NCI-H128 (cell line): ENCODE measurements around the gene PDGFRB.

Experiments used
- DNase-seq: peaks from one replicate; lab custom pipeline; 2025; ENCODE audit not compliant: unreplicated experiment; lab: John Stamatoyannopoulos, UW

The PDGFRB gene

DNA sequence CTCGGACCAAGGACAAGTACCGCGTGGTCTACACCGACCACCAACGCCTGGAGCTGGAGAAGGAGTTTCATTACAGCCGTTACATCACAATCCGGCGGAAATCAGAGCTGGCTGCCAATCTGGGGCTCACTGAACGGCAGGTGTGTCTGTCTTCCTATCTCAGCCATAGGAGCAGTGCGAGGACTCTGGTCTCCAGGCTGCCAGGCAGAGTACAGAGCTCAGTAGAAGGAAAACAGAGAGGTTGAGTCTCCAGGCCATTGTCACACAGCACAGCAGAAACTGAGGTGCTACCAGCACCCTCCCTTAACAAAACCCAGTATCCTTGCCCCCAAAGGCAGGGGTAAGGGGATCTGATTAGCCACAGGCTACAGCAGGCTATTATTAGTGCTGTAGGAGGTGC, 27.1 kb upstream of the PDGFRB start:
- DNase-seq: no peak

DNA sequence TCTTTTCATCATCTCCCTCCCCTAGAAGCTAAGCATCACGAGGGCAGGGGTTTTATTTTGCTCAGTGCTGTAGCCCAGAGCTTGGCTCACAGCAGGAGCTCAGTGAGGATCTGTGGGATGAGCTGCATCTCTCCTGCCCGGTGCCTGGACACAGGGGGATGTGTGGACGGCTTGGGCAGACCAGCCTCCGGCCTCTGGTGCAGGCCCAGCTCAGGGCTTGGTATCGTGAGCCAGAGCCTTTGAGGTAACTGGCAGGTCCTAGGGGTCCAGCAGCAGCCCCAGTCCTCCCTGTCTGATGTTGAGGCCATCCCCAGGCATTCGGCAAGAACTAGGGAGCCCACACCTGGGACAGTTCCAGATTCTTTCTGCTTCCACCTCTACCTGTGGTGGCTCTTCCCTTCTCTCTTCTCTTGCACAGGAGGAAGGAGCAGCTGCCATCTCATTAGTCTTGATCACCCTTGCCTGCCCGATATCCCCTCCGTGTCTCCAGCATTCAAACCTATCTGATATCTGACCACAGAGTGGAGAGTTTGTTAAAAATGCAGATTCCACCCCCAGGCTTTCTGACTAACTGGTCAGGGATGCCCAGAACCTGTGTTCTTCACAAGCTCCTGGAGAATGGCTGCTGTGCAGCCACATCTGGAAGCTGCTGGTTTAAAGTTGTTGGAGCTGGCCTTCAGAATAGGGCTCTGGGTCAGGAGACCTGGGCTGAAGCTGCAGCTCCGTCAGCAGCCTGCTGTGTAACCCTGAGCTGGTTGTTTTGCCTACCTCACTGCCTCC, 26.3 kb upstream of the PDGFRB start:
- DNase-seq: no peak

DNA sequence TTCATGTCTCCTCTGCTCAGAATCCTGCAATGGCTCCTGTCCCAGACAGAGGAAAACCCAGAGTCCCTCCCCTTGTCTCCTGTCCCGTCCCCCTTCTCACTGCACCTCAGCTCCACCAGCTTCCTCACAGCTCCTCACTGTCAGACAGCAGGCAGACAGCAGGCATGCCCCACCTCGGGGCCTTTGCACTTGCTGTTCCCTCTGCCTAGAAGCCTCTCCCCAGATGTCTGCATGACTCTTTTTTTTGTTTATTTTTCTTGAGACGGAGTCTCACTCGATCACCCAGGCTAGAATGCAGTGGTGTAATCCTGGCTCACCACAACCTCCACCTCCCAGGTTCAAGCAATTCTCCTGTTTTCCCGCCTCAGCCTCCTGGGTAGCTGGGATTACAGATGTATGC, 25.4 kb upstream of the PDGFRB start:
- no peak for DNase-seq

DNA sequence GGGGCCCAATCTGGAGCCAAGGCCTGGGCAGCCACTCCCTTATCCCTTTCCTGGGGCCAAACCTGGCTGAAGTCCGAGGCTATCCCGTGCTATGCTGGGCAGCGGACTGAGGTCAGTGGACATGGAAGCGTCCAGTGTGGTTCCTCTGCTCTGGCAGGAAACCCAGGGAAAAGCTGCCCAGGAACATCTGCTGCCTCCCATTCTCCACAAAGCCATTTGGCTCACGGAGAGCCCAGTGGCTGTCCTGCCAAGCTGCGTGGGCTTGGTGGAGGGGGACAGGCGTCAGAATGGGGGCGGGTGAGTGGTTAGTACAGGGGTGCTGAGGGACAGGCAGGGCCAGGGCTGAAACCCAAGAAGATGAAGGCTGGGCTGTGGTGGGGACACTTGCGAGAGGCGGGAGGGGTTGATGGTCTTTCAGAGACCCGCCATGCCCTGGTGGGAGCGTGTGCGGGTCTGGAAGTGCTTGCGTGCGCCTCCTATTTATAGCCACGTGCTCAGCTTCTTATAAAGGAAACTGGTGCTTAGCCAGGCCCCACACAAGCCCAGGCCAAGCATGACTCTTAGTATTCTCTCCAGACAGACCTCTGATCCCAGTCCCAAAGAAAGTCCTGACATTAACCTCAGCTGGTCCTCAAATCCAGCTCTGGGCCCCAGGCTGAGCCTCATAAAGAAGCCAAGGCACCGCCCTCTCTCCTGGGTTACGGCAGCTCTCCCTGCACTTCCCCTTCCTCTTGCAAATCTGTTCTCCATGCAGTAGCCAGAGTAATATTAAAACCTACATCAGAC, 24.8 kb upstream of the PDGFRB start:
- no peak for DNase-seq

DNA sequence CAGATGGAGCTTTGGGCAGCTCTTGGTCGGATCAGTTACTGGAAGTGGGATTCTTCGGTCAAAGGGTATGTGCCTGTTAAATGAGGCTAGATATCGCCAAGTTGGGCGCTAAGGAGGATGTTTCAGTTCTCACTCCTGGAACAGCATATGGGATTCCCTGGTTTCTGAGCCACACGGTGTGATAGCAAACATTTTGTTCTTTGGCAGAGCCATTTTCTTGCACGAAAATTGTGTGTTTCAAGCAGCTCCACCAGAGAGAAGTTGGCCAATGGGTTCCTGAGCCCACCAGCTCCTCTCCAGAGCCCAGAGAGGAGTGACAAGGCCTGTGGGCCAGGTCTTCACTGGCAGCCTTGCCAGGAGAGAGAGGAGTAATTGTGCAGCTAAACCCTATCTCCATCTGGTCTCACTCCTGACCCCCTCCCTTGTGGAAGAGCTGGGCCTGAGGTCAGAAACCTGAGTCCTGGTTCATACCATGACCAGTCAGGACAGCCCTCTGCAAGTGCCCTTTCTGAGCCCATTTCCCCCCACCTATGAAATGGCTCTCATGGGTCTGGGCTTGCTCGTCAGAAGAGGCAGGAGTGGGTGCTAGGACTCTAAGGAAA, 23.5 kb upstream of the PDGFRB start:
- no peak for DNase-seq

DNA sequence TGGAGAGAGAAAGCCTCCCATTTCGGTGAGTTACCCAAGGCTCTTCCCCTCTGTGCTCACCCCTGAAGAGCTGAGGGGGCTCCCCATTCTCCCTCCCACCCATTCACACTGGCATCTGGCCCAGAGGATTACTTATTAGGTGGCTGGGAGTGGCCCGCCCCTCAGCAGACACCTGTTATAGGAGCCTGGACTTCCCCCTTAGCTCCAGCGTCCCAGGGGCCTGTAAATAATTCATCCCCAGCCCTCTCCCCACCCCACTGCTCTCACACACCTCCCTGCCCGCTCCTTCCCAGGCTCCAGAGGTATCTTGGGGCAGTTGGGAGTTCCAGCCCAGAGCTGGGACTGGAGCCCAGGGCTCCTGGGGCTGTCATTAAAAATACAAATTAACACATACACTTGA, 22.6 kb upstream of the PDGFRB start:
- no peak for DNase-seq

DNA sequence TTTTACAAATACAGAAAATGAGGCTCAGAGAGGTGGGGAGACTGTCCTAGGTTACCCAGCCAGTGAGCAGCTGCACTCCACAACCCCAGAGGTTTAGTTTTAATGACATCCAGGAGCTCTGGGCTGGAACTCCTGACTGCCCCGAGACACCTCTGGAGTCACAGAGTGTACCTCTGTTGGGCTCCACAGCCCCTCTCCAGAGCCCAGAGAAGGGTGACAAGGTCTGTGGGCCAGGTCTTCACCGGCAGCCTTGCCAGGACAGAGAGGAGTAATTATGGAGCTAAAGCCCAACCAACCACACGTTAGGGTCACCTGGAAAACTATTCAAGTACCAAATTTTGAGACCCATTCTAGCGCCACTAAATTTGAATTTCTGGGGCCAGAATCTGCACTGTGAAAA, 22.1 kb upstream of the PDGFRB start:
- DNase-seq: no peak

DNA sequence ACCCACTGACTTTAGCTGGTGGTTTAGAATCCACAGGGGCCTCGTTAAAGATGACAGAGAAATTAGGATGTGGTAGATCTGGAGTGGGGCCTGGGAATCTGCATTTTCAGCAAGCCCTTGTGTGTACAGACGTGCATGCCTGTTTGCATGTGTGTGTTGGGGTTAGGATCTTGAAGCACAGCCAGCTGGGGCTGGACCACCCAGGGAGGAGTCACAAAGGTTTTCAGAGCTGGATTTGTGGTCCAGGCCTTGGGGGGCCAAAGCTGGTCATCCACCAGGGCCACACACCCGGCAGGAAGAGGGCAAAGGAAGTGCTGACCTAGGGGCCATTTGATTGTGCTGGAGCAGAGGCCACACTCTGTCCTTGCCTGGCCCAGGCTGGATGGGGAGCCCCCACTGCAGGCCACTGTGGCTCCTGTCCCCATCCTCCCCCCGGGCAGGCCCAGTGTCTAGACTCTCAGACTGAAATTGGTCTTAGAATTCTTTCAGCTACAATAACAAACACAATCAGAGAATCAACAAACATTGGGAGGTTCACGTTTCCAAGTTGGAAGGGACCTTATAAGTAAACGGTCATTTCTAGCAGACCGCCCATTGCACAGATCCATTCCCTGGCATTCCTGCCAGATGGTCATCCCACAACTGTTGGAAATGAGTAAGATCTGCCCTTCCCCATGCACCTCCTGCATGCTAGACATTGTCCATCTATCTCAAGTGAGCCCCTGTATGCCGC, 21.3 kb upstream of the PDGFRB start:
- no peak for DNase-seq

DNA sequence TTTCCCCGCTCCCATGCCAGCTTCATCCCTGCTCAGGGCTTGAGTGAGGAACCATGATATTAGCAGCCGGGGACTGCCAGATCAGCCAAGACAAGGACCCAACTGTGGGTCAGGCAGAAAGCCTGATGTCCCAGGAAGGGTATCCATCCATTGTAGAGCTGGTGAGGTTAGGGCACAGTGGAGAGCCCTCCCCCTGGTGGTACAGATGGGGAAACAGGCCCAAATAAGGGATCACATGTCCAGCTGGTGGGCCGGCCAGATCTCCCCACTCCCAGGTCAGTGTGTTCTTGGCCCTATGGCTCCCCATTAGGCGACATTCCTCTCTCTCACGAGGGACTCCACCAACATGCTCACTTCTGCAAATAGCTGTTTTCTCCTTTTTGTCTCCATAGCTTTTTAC, 19.9 kb upstream of the PDGFRB start:
- no peak for DNase-seq

DNA sequence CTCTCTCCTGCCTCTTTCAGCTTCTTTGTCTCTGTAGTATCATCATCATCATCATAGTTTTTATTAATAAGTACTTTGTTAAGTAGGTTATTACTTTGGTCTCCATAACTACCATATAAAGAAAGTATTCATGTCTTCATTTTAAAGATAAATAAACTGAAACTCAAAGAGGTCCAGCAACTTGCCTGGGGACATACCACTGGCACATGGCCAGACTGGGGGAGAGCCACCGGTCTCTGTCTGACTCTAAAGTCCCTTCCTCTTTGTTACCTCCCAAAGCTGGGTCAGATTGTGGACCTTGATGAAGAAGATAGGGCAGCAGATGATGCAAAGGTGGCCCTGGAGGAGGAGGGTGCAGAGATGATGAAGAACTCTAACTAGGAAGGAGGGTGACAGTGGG, 19.4 kb upstream of the PDGFRB start:
- no peak for DNase-seq

DNA sequence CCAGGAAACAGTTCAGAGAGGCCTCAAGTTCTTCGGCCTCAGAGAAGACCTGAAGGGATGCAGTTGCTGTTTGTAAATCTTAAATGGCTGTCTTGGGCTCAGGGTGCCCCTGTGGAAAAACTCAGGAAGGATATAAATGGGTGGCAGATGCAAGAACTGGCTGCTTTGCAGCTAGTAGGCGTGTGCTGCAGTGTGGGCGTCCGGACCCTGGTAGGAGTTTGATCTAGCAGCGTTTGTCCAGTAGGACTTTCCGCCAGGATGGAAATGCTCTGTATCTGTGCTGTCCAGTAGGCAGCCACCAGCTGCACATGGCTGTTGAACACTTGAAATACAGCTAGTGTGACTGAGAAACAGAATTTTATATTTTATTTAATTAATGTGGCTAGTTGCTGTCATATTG, 18.6 kb upstream of the PDGFRB start:
- no peak for DNase-seq

DNA sequence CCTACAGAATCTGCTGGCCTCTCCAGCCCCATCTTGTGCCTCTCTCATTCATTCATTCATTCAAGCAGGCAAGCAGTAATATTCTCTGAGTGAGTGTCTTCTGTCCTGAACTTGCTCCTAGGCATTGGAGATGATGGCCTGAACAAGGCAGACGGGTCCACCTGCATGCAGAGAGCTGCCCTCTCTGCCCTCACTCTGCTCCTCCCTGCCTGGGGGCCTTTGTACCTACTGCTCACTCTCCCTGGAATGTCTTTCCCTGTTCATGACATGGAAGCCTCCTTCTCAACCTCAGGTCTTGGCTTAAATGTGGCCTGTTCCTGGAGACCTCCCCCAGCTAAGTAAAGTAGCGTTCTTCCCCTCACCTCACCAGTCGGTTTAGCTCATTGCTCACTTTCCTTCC, 17.5 kb upstream of the PDGFRB start:
- DNase-seq: no peak

DNA sequence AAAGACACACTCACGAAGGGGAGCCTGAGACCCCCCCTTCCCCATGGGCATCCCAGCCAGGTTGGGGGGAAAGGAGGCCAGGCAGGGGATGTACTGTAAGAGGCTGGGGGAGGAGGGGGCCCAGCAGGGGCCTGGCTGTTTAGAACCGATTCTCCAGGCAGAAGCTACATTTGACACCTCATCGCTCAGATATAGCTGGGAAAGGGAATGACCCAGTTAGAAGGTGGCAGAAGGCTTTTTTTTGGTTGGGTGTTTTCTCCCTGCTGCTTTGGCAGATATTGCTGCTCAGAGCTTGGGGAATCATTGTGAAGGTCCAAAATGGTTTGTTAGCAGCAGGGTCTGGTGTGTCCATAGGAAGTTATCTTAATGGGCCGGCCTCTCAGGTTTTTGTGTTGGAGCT, 16.9 kb upstream of the PDGFRB start:
- no peak for DNase-seq

DNA sequence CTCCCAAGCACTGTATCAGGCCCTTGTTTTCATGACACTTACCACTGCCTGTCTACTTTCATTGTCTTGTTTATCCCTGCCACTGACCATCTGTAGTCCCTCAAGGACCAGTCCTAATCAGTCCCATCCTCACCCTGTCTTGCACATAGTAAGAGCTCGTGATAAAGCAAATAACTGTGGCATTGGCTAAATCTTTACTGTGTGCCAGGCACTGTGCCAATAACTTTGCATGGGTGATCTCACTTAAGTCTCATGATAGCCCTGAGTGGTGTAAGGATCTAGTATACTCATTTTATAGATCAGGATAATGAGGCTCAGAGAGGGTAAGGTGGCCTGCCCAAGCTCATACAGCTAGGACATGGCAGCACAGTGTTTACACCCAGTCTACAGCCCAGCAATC, 16.5 kb upstream of the PDGFRB start:
- no peak for DNase-seq

DNA sequence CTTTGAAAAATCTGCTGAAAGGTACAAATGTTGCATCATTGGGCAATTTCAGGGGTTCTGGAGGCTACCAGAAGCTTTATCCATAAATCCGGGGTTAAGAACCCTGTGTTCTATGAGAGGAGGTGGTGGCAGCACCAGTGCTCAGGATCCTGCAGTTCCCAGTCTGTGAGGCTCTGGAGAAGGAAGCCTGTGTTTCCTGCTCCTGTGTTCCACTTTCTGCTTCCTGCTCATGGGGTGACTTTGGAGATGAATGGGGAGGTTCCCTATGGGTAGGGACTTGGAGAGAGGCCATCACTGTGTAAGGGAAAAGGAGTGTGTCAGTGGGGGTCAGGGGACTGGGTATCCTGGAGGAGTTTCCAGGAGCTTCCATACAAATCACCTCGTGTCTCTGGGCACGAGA, 13.2 kb upstream of the PDGFRB start:
- no peak for DNase-seq

DNA sequence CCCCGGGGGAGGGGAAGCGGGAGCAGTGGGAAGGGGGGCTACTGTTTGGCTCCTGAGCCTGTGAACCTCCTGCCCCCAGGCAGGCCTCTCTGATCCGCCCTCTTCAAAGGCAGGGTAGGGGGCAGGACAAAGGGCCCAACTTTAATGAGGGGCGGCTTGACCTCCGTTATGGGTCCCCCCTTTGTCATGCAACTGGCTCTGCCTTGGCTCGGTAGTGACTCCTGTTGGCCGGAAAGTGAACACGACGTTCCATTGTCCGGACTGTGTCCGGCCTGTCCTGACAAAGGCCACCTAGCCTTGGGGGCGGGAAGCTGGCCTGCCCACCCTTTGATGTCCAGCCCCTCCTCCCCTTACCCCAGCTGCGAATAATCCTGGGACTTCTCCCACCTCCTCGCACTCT, 12.3 kb upstream of the PDGFRB start:
- DNase-seq: no peak

DNA sequence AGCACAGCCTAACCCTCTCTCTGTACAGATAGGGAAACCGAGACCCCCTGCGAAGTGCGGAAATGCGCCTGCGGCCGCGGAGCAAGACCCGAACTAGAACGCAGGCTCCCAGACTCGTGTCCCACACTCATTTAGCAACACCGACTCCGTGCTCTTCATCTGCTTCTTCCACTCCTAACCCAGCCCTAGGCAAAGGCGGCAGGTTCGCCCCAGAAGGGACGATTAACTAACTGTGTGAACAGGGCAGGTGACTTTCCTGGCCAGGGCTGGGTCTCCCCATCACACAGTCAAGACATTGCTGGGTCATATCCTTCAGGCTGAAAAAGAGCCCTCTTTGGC, 11.8 kb upstream of the PDGFRB start:
- no peak for DNase-seq

DNA sequence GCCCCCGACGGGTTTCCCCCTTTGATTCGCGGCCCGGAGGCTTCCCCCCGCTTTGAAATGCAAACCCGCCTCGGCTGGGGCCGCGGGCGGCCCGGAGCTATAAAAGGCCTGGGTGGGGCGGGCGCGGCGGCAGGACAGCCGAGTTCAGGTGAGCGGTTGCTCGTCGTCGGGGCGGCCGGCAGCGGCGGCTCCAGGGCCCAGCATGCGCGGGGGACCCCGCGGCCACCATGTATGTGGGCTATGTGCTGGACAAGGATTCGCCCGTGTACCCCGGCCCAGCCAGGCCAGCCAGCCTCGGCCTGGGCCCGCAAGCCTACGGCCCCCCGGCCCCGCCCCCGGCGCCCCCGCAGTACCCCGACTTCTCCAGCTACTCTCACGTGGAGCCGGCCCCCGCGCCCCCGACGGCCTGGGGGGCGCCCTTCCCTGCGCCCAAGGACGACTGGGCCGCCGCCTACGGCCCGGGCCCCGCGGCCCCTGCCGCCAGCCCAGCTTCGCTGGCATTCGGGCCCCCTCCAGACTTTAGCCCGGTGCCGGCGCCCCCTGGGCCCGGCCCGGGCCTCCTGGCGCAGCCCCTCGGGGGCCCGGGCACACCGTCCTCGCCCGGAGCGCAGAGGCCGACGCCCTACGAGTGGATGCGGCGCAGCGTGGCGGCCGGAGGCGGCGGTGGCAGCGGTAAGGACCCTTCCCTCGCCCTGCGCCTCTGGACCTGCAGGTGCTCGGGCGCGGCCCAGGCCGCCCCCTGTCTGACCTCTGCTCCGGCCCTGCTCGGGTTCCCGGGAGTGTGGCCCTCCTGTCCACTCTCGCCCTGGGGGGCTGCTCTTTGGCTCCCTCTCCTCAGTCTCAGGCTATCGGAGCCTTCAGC, 11.2 kb upstream of the PDGFRB start, which contains the start of gene CDX1:
Gene CDX1, plus strand, starts transcription at position 129 of the 862 bp plus-strand sequence. Its CDS starts 99 bp downstream, at position 228.
- no peak for DNase-seq

DNA sequence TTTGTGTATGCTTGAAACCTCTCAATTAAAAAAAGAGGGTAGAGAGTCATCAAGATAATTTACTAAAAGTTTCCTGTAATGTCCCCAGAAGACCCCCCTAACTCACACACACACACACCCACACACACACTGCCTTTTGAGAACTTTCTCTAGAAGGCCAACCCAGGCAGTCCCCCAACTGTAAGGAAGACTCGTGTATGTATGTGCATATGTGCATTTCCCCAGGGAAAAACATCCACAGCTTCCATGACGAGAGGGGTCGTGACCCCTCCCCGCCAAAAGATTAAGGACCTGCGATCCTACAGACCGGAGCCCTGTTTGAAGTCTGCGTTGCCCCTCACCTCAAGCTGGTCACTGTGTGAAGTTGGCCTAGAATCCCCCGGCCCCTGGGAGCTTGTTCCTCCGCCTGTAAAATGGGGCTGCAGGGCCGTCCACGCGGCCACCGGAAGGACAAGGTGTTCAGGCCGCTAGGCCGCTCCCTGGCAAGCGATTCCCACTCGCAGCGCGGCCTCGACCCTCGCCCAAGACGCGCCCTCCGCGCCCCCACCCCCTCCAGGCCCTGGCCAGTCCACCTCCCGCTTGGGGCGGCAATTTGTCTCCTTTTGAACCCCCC, 10.5 kb upstream of the PDGFRB start:
- no peak for DNase-seq
